Tibial nerve (tissue), 4 donors: Measurements from ENCODE around the gene OCA2. TPM values are rescaled to one million over a fixed set of nuclear protein-coding genes. Genes with fewer than 3 reads are reported as not detected.

ENCODE experiments used
- DNase-seq, 2 donors: peaks; one replicate each; pipeline ENCODE4 v3.0.0-alpha.2; 2019; ENCODE audit warnings: low spot score in 2 of 2
- H3K27ac ChIP-seq, 4 donors: fragments of 200-600 bp; sonication (generic) in 3 of 4; one replicate each; pipeline ENCODE4 v1.5.1; 2017 to 2019; ENCODE audit warnings: mild to moderate bottlenecking in 1 of 4
- H3K27me3 ChIP-seq, 2 donors: fragments of 200-600 bp; sonication (generic) in 1 of 2; one replicate each; pipeline versions ENCODE4 v1.5.1 to v1.6.0; 2017 to 2019
- H3K36me3 ChIP-seq, 3 donors: fragments of 200-600 bp; sonication (generic); one replicate each; pipeline ENCODE4 v1.5.1; 2018 to 2019
- H3K4me1 ChIP-seq, 4 donors: fragments of 200-600 bp; sonication (generic) in 3 of 4; one replicate each; pipeline ENCODE4 v1.5.1; 2017 to 2019
- H3K4me3 ChIP-seq, 4 donors: fragments of 200-600 bp; sonication (generic) in 3 of 4; one replicate each; pipeline ENCODE4 v1.5.1; 2017 to 2019; ENCODE audit warnings: mild to moderate bottlenecking in 1 of 4, moderate library complexity in 1 of 4
- H3K9me3 ChIP-seq, 4 donors: fragments of 200-600 bp; sonication (generic) in 3 of 4; one replicate each; pipeline ENCODE4 v1.5.1; 2017 to 2019
- EP300 ChIP-seq, 2 donors: sonication (generic); formaldehyde crosslinking; IDR thresholded peaks; one replicate each; pipeline ENCODE4 v1.6.1; 2017; ENCODE audit warnings: antibody characterized with exemption in 2 of 2, mild to moderate bottlenecking in 1 of 2
- POLR2A ChIP-seq, 2 donors: fragments of 450-650 bp; IDR thresholded peaks; one replicate each; pipeline ENCODE4 v1.6.1; 2017; ENCODE audit warnings: antibody characterized with exemption in 2 of 2, mild to moderate bottlenecking in 2 of 2, moderate library complexity in 2 of 2
- WGBS, 2 donors: methylation state at CpG; one replicate each; pipeline ENCODE4 v1.1.5; 2018; 5-methylcytosine and 5-hydroxymethylcytosine counted together
- total RNA-seq, 4 donors: library from RNA; depleted of rRNA; stranded (reverse); fragments of >200 nt; gene quantifications; one replicate each; pipeline ENCODE4 v1.1.0, GENCODE V29; 2016
- TF ChIP-seq, protein P1 (sequence below), 5 experiments: fragments of 200-600 bp in 3 of 5; fragments of 450-650 bp in 2 of 5; sonication (generic) in 3 of 5; IDR thresholded peaks; one replicate each; pipeline ENCODE4 v1.5.1; 2016 to 2019; ENCODE audit warnings: antibody characterized with exemption in 5 of 5, mild to moderate bottlenecking in 3 of 5, moderate library complexity in 2 of 5

Gene OCA2
- total RNA-seq, 4 donors from 2014 or later, result 2.7 to 19.7 (median 6.5) TPM; not detected in 1

DNA sequence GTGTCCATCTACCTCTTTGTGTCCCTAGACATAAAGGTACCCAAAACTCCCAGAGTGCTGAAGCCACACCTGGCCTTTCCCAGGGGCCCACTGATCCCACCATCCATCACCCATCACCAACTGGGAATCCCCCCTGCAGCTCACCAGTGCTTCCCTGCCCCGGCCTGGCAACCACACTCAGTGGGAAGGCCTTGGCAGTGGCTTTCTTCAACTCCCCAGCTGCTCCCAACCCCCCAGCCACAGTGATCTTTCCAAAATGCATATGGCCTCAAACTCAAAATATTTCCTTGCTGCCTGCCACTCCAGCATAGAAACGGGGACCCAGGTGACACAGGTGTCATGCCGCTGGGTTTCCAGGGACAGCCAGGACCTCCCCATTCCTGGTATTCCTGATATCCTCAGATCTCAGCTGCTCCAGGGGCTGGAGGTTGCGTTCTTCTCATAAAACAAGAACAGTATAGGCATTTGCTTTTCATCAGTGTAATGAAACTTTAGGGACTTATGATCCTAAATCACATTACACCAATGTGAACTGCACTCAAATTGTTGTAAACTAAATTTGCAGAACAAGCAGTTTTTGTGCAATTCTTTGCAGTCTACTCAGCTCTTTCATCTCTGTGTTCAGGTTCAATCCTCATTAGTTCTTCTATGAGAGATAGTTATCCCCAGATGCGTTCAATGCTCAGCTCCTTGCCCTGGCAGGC lies 1.3 kb downstream of the OCA2 start:
- Histone ChIP-seq H3K27ac (no peak overlapping the region), H3K36me3 (no peaks in the 10 kb centered on the region), H3K4me1 (peaks cover 0 to 57% (median 29%) of the 10 kb centered on the region in 4 donors), H3K27me3 (peaks cover 0 to 83% of the 10 kb centered on the region in 2 donors), H3K4me3 (no peak overlapping the region), H3K9me3 (no peaks in the 10 kb centered on the region)
- WGBS, 2 donors, result 86 to 90% methylated on average over 5 of the region's 5 CpGs
- TF ChIP-seq POLR2A (IDR thresholded peaks at IDR 0.05), result no peak
- TF ChIP-seq, protein P1, sequence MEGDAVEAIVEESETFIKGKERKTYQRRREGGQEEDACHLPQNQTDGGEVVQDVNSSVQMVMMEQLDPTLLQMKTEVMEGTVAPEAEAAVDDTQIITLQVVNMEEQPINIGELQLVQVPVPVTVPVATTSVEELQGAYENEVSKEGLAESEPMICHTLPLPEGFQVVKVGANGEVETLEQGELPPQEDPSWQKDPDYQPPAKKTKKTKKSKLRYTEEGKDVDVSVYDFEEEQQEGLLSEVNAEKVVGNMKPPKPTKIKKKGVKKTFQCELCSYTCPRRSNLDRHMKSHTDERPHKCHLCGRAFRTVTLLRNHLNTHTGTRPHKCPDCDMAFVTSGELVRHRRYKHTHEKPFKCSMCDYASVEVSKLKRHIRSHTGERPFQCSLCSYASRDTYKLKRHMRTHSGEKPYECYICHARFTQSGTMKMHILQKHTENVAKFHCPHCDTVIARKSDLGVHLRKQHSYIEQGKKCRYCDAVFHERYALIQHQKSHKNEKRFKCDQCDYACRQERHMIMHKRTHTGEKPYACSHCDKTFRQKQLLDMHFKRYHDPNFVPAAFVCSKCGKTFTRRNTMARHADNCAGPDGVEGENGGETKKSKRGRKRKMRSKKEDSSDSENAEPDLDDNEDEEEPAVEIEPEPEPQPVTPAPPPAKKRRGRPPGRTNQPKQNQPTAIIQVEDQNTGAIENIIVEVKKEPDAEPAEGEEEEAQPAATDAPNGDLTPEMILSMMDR (IDR thresholded peaks at IDR 0.05), result no peak
- no peak for TF ChIP-seq EP300 (IDR thresholded peaks at IDR 0.05)
- no peak for DNase-seq

DNA sequence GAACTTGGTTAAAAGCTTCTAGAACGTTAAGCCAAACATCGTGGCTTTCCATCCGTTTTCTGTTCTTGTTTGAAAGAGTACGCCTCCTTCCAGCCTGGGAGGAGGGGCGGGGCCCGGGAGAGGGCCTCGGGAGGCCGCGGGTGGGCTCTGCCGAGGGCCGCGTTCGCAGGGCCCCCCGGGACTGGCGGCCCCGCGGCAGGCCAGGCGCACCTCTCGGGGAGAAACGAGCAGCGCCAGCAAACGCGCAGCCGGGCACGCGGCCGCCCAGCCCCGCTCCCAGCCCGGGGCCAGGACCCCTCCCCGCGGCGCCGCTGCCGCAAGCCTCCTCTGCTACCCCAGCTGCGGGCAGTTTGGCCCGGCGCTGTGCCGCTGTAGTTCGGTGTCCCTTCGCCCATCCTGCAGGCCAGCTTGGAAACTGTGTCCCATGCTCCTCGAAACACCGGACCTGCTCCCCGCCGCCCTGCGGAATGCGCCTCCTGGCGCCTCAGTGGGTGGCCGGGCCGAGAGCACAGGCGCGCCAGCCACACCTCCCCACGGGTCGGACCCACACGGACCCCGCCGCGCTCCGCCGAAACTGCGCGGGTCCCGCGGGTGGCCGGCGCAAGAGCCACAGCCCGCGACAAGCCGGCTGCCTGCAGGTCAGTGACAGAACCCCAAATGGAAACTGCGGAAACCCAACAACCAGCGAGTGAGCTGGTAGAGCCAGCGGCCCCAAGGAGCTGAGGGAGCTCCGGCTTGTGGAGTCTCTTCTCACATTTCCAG lies 2.3 kb downstream of the OCA2 start:
- no peak for DNase-seq
- Histone ChIP-seq H3K27ac (peak overlapping the region in 3 of 4 donors; percentile 45 to 59 (median 46)), H3K9me3 (peaks cover 0 to 3% (median 0%) of the 10 kb centered on the region in 4 donors), H3K27me3 (peaks cover 0 to 83% of the 10 kb centered on the region in 2 donors), H3K4me1 (peaks cover 0 to 57% (median 29%) of the 10 kb centered on the region in 4 donors), H3K4me3 (peak overlapping the region; percentile 31 to 57 (median 43)), H3K36me3 (no peaks in the 10 kb centered on the region)
- WGBS, 2 donors, result 0 to 2% methylated on average over 40 to 56 of the region's 72 CpGs
- TF ChIP-seq EP300 (IDR thresholded peaks at IDR 0.05) (no peak), POLR2A (IDR thresholded peaks at IDR 0.05) (no peak)
- TF ChIP-seq, protein P1 (IDR thresholded peaks at IDR 0.05), result no peak

DNA sequence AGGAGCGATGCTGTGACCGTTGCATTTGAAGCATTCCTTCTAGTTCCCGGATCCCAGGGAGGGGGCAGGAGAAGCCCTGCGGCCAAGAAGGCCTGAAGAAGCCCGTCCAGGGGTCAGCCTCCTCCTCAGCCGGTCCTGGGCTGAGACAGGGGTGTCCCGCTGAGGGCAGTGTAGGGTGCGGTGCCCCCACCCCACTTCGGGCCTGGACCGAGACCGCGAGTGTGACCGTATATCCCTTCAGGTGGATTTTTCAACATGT lies 2.8 kb downstream of the OCA2 start:
- H3K4me1 ChIP-seq, result peaks cover 0 to 57% (median 29%) of the 10 kb centered on the region in 4 donors
- WGBS, 2 donors, result 0 to 1% methylated on average over 8 to 11 of the region's 13 CpGs

GRCh38 chr15:28094732-28095521 lies 4.2 kb downstream of the OCA2 start:
- Histone ChIP-seq H3K9me3 (peaks cover 0 to 21% (median 4%) of the 10 kb centered on the region in 4 donors), H3K27me3 (peaks cover 0 to 65% of the 10 kb centered on the region in 2 donors), H3K4me1 (peaks cover 0 to 57% (median 29%) of the 10 kb centered on the region in 4 donors), H3K27ac (peak overlapping the region in 1 of 4 donors; percentile 53), H3K4me3 (peak overlapping the region; percentile 31 to 57 (median 40)), H3K36me3 (no peaks in the 10 kb centered on the region)
- TF ChIP-seq EP300 (IDR thresholded peaks at IDR 0.05), result no peak
- TF ChIP-seq POLR2A (IDR thresholded peaks at IDR 0.05), result no peak
- TF ChIP-seq, protein P1 (IDR thresholded peaks at IDR 0.05), result no peak
- no peak for DNase-seq
- WGBS, 2 donors, result 13 to 22% methylated on average over 25 to 50 of the region's 76 CpGs

More for the DNA sequence above, 2.8 kb downstream of the OCA2 start:
- Histone ChIP-seq H3K4me3 (peak overlapping the region; percentile 31 to 57 (median 43)), H3K36me3 (no peaks in the 10 kb centered on the region), H3K27me3 (peaks cover 0 to 79% of the 10 kb centered on the region in 2 donors), H3K9me3 (peaks cover 0 to 8% (median 2%) of the 10 kb centered on the region in 4 donors), H3K27ac (peak overlapping the region in 3 of 4 donors; percentile 45 to 59 (median 46))
- no peak for DNase-seq
- no peak for TF ChIP-seq EP300 (IDR thresholded peaks at IDR 0.05)

- 55 to 57% methylated on average over 20 of the region's 20 CpGs for WGBS, 2 donors
- Histone ChIP-seq H3K27me3 (peaks cover 0 to 56% of the 10 kb centered on the region in 2 donors), H3K4me3 (no peak overlapping the region), H3K36me3 (no peaks in the 10 kb centered on the region), H3K27ac (peak overlapping the region in 1 of 4 donors; percentile 53), H3K9me3 (peaks cover 0 to 26% (median 4%) of the 10 kb centered on the region in 4 donors), H3K4me1 (peaks cover 0 to 47% (median 25%) of the 10 kb centered on the region in 4 donors)
- TF ChIP-seq EP300 (IDR thresholded peaks at IDR 0.05) (no peak), POLR2A (IDR thresholded peaks at IDR 0.05) (no peak)
- TF ChIP-seq, protein P1 (IDR thresholded peaks at IDR 0.05), result no peak
- DNase-seq, result no peak
Measured at GRCh38 chr15:28093752-28094535, 5.2 kb downstream of the OCA2 start.
